Measurements from ENCODE around the gene MTA1. TPM values are rescaled to one million over a fixed set of nuclear protein-coding genes. Genes with fewer than 3 reads are reported as not detected.

MTA1 gene
- total RNA-seq (2014; rRNA removed; shearing (Covaris generic)): 37.0 and 50.3 TPM in 2 replicates
- polyA plus RNA-seq (2016; fragmentation: Nextera tagmentation; extraction: Ambion mirVana): 8.1 and 9.6 TPM in 2 replicates

- no peaks in the 10 kb centered on the region for H3K36me3 ChIP-seq (ENCODE audit: low read depth)
- H3K9ac ChIP-seq: peak within 1 kb of the TSS; percentile 90
- H3K4me3 ChIP-seq: peak within 1 kb of the TSS; percentile 84
- H2AFZ ChIP-seq: peak within 1 kb of the TSS; percentile 92
- no peaks in the 10 kb centered on the region for H3K9me3 ChIP-seq (ENCODE audit: low read depth)
- no peak within 1 kb of the TSS for H3K27ac ChIP-seq
- WGBS, 2 experiments (ENCODE audit: low coverage in 1 of 2, low lambda C conversion rate in 2 of 2, missing lambda C conversion rate in 2 of 2): 5 to 18% methylated on average over 19 to 82 of the region's 96 CpGs
- peak within 1 kb of the TSS; percentile 86 for H3K4me2 ChIP-seq (ENCODE audit: unreplicated experiment)
- TF ChIP-seq EZH2 (IDR thresholded peaks at IDR 0.05; ENCODE audit: insufficient read depth, poor library complexity, severe bottlenecking) (no peak), EZH2phosphoT487 (IDR thresholded peaks at IDR 0.05; ENCODE audit: insufficient read depth, low read depth) (no peak)
- in situ Hi-C loops (cut with MboI): no loop called here
- no peaks in the 10 kb centered on the region for H4K20me1 ChIP-seq (ENCODE audit: insufficient read depth)
- no peaks in the 10 kb centered on the region for H3K9me2 ChIP-seq (ENCODE audit: insufficient read depth)
- H3K27me3 ChIP-seq (replicated peaks; ENCODE audit: insufficient read depth): no peaks in the 10 kb centered on the region
- H3F3A ChIP-seq (ENCODE audit: insufficient read depth): no peaks in the 10 kb centered on the region
- peaks cover 47% of the 10 kb centered on the region for H3K79me2 ChIP-seq (ENCODE audit: insufficient read depth)
- H3K4me1 ChIP-seq (ENCODE audit: insufficient read depth): no peaks in the 10 kb centered on the region
- DNase-seq: peak; percentile 74
These were observed at the start of gene MTA1 for GRCh38 chr14:105419195-105420091. TSS of gene MTA1 (plus strand) at chr14:105419827. CDS start at chr14:105420036, 209 bp downstream.

- H3K36me3 ChIP-seq (ENCODE audit: low read depth): no peaks in the 10 kb centered on the region
- H2AFZ ChIP-seq: no peak overlapping the region
- H3K9me3 ChIP-seq (ENCODE audit: low read depth): no peaks in the 10 kb centered on the region
- no peak overlapping the region for H3K9ac ChIP-seq
- no peaks in the 10 kb centered on the region for H3K27me3 ChIP-seq (replicated peaks; ENCODE audit: insufficient read depth)
- no peaks in the 10 kb centered on the region for H3K9me2 ChIP-seq (ENCODE audit: insufficient read depth)
- in situ Hi-C loops (cut with MboI): no loop called here
- H3F3A ChIP-seq (ENCODE audit: insufficient read depth): no peaks in the 10 kb centered on the region
- WGBS, 2 experiments (ENCODE audit: low coverage in 1 of 2, low lambda C conversion rate in 2 of 2, missing lambda C conversion rate in 2 of 2): 96 to 97% methylated on average over 11 of the region's 11 CpGs
- H3K4me2 ChIP-seq (ENCODE audit: unreplicated experiment): no peak overlapping the region
- DNase-seq: no peak
- no peak overlapping the region for H3K4me3 ChIP-seq
- no peak overlapping the region for H3K27ac ChIP-seq
- TF ChIP-seq EZH2 (IDR thresholded peaks at IDR 0.05; ENCODE audit: insufficient read depth, poor library complexity, severe bottlenecking) (no peak), EZH2phosphoT487 (IDR thresholded peaks at IDR 0.05; ENCODE audit: insufficient read depth, low read depth) (no peak)
- no peaks in the 10 kb centered on the region for H3K79me2 ChIP-seq (ENCODE audit: insufficient read depth)
- H4K20me1 ChIP-seq (ENCODE audit: insufficient read depth): no peaks in the 10 kb centered on the region
- H3K4me1 ChIP-seq (ENCODE audit: insufficient read depth): no peaks in the 10 kb centered on the region
These were observed 45.2 kb upstream of the MTA1 start for GRCh38 chr14:105374389-105374788.

- Histone ChIP-seq H3K4me2 (ENCODE audit: unreplicated experiment) (no peak overlapping the region), H3K27ac (no peak overlapping the region), H3K9ac (no peak overlapping the region), H3F3A (ENCODE audit: insufficient read depth) (no peaks in the 10 kb centered on the region), H3K4me3 (no peak overlapping the region), H4K20me1 (ENCODE audit: insufficient read depth) (no peaks in the 10 kb centered on the region), H3K36me3 (ENCODE audit: low read depth) (no peaks in the 10 kb centered on the region), H3K4me1 (ENCODE audit: insufficient read depth) (no peaks in the 10 kb centered on the region), H2AFZ (no peak overlapping the region), H3K9me2 (ENCODE audit: insufficient read depth) (no peaks in the 10 kb centered on the region), H3K27me3 (replicated peaks; ENCODE audit: insufficient read depth) (no peaks in the 10 kb centered on the region), H3K79me2 (ENCODE audit: insufficient read depth) (no peaks in the 10 kb centered on the region), H3K9me3 (ENCODE audit: low read depth) (no peaks in the 10 kb centered on the region)
- peak; percentile 16 for DNase-seq
- in situ Hi-C loops (cut with MboI): no loop called here
- TF ChIP-seq EZH2phosphoT487 (IDR thresholded peaks at IDR 0.05; ENCODE audit: insufficient read depth, low read depth) (no peak), EZH2 (IDR thresholded peaks at IDR 0.05; ENCODE audit: insufficient read depth, poor library complexity, severe bottlenecking) (no peak)
- WGBS, 2 experiments (ENCODE audit: low coverage in 1 of 2, low lambda C conversion rate in 2 of 2, missing lambda C conversion rate in 2 of 2): 82 to 84% methylated on average over 4 of the region's 4 CpGs
These were observed 44.0 kb upstream of the MTA1 start for GRCh38 chr14:105375635-105376057.

GRCh38 chr14:105376521-105377440, 42.8 kb upstream of the MTA1 start:
- Histone ChIP-seq H3F3A (ENCODE audit: insufficient read depth) (no peaks in the 10 kb centered on the region), H3K9ac (no peak overlapping the region), H3K36me3 (ENCODE audit: low read depth) (no peaks in the 10 kb centered on the region), H3K9me3 (ENCODE audit: low read depth) (no peaks in the 10 kb centered on the region), H3K27me3 (replicated peaks; ENCODE audit: insufficient read depth) (no peaks in the 10 kb centered on the region), H3K9me2 (ENCODE audit: insufficient read depth) (no peaks in the 10 kb centered on the region), H4K20me1 (ENCODE audit: insufficient read depth) (no peaks in the 10 kb centered on the region), H3K4me1 (ENCODE audit: insufficient read depth) (no peaks in the 10 kb centered on the region), H3K4me3 (no peak overlapping the region), H3K27ac (no peak overlapping the region), H3K79me2 (ENCODE audit: insufficient read depth) (no peaks in the 10 kb centered on the region), H2AFZ (no peak overlapping the region), H3K4me2 (ENCODE audit: unreplicated experiment) (no peak overlapping the region)
- 67 to 70% methylated on average over 34 of the region's 34 CpGs for WGBS, 2 experiments (ENCODE audit: low coverage in 1 of 2, low lambda C conversion rate in 2 of 2, missing lambda C conversion rate in 2 of 2)
- in situ Hi-C loops (cut with MboI): no loop called here
- DNase-seq: no peak
- TF ChIP-seq EZH2phosphoT487 (IDR thresholded peaks at IDR 0.05; ENCODE audit: insufficient read depth, low read depth) (no peak), EZH2 (IDR thresholded peaks at IDR 0.05; ENCODE audit: insufficient read depth, poor library complexity, severe bottlenecking) (no peak)
